ENCODE data around the gene SHCBP1L.

DNA sequence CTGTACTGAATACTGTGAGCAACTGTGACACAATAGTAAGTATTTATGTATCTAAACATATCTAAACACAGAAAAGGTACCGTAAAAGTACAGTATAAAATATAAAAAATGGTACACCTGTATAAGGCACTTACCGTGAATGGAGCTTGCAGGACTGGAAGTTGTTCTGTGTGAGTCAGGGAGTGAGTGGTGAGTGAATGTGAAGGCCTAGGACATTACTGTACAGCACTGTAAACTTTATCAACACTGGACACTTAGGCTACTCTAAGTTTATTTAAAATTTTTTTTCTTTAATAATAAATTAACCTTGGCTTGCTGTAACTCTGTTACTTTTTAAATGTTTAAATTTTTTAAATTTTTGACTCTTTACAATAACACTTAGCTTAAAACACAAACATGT lies 24.5 kb upstream of the SHCBP1L start:
- TF ChIP-seq, protein P1, sequence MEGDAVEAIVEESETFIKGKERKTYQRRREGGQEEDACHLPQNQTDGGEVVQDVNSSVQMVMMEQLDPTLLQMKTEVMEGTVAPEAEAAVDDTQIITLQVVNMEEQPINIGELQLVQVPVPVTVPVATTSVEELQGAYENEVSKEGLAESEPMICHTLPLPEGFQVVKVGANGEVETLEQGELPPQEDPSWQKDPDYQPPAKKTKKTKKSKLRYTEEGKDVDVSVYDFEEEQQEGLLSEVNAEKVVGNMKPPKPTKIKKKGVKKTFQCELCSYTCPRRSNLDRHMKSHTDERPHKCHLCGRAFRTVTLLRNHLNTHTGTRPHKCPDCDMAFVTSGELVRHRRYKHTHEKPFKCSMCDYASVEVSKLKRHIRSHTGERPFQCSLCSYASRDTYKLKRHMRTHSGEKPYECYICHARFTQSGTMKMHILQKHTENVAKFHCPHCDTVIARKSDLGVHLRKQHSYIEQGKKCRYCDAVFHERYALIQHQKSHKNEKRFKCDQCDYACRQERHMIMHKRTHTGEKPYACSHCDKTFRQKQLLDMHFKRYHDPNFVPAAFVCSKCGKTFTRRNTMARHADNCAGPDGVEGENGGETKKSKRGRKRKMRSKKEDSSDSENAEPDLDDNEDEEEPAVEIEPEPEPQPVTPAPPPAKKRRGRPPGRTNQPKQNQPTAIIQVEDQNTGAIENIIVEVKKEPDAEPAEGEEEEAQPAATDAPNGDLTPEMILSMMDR (IDR thresholded peaks at IDR 0.05) = no peak
- no peak for TF ChIP-seq POLR2A (IDR thresholded peaks at IDR 0.05)
